Measurements from ENCODE around the gene FIGN.

- TF ChIP-seq, protein P1, sequence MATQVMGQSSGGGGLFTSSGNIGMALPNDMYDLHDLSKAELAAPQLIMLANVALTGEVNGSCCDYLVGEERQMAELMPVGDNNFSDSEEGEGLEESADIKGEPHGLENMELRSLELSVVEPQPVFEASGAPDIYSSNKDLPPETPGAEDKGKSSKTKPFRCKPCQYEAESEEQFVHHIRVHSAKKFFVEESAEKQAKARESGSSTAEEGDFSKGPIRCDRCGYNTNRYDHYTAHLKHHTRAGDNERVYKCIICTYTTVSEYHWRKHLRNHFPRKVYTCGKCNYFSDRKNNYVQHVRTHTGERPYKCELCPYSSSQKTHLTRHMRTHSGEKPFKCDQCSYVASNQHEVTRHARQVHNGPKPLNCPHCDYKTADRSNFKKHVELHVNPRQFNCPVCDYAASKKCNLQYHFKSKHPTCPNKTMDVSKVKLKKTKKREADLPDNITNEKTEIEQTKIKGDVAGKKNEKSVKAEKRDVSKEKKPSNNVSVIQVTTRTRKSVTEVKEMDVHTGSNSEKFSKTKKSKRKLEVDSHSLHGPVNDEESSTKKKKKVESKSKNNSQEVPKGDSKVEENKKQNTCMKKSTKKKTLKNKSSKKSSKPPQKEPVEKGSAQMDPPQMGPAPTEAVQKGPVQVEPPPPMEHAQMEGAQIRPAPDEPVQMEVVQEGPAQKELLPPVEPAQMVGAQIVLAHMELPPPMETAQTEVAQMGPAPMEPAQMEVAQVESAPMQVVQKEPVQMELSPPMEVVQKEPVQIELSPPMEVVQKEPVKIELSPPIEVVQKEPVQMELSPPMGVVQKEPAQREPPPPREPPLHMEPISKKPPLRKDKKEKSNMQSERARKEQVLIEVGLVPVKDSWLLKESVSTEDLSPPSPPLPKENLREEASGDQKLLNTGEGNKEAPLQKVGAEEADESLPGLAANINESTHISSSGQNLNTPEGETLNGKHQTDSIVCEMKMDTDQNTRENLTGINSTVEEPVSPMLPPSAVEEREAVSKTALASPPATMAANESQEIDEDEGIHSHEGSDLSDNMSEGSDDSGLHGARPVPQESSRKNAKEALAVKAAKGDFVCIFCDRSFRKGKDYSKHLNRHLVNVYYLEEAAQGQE (IDR thresholded peaks at IDR 0.05; ENCODE audit: insufficient read depth in 1 of 2, low read depth in 2 of 2, low read length in 2 of 2): no peak
- no peak for TF ChIP-seq POLR2AphosphoS5 (IDR thresholded peaks at IDR 0.05; ENCODE audit: low read depth, low read length)
Observed at GRCh38 chr2:163626639-163627109, 109.1 kb downstream of the FIGN start.

Measured in PFSK-1 (cell line).